ENCODE measurements around the gene DNASE2.

DNASE2 gene

GRCh38 chr19:12888006-12888603 is 6.9 kb upstream of the DNASE2 start:
- H3K4me3 ChIP-seq = no peak overlapping the region

GRCh38 chr19:12886969-12887747 is 5.9 kb upstream of the DNASE2 start, which contains the start of gene KLF1:
Gene KLF1 (minus strand): TSS chr19:12887201. CDS start chr19:12887140, 61 bp downstream.
- Histone ChIP-seq H3K27ac (peak within 1 kb of the TSS in 3 of 21 experiments; percentile 46 to 47 (median 46)), H3K4me3 (peak within 1 kb of the TSS in 5 of 7 experiments; percentile 13 to 47 (median 34))

More at GRCh38 chr19:12888006-12888603, 6.9 kb upstream of the DNASE2 start:
- H3K27ac ChIP-seq = no peak overlapping the region

- no peak overlapping the region for H3K4me3 ChIP-seq
- H3K27ac ChIP-seq = no peak overlapping the region
Measured at GRCh38 chr19:12886651-12886968, 5.4 kb upstream of the DNASE2 start.

- H3K27ac ChIP-seq = peak overlapping the region in 9 of 21 experiments; percentile 7 to 52 (median 37)
Measured at GRCh38 chr19:12885749-12886650, 4.8 kb upstream of the DNASE2 start.

GRCh38 chr19:12884926-12885748 is 3.9 kb upstream of the DNASE2 start:
- H3K27ac ChIP-seq = peak overlapping the region in 9 of 21 experiments; percentile 7 to 52 (median 37)
- peak overlapping the region; percentile 13 to 47 (median 33) for H3K4me3 ChIP-seq

More at GRCh38 chr19:12885749-12886650, 4.8 kb upstream of the DNASE2 start:
- H3K4me3 ChIP-seq = peak overlapping the region; percentile 13 to 47 (median 33)

GRCh38 chr19:12884627-12884925 is 3.3 kb upstream of the DNASE2 start:
- peak overlapping the region in 1 of 7 experiments; percentile 47 for H3K4me3 ChIP-seq

GRCh38 chr19:12884202-12884601 is 3.0 kb upstream of the DNASE2 start:
- H3K27ac ChIP-seq = no peak overlapping the region
- H3K4me3 ChIP-seq = no peak overlapping the region

More at GRCh38 chr19:12884627-12884925, 3.3 kb upstream of the DNASE2 start:
- peak overlapping the region in 1 of 21 experiments; percentile 46 for H3K27ac ChIP-seq

GRCh38 chr19:12882589-12882988 is 1.3 kb upstream of the DNASE2 start:
- peak overlapping the region in 2 of 21 experiments; percentile 6 to 92 for H3K27ac ChIP-seq

GRCh38 chr19:12880551-12881171 is 588 bp downstream of the DNASE2 start:
- H3K4me3 ChIP-seq = peak overlapping the region; percentile 54 to 80 (median 64)
- H3K27ac ChIP-seq = peak overlapping the region; percentile 14 to 92 (median 85)

More at GRCh38 chr19:12882589-12882988, 1.3 kb upstream of the DNASE2 start:
- H3K4me3 ChIP-seq = no peak overlapping the region

GRCh38 chr19:12875086-12875485 is 6.2 kb downstream of the DNASE2 start:
- no peak overlapping the region for H3K4me3 ChIP-seq
- no peak overlapping the region for H3K27ac ChIP-seq

GRCh38 chr19:12873891-12874745 is 7.1 kb downstream of the DNASE2 start:
- no peak overlapping the region for H3K27ac ChIP-seq
- H3K4me3 ChIP-seq = no peak overlapping the region

- Histone ChIP-seq H3K27ac (no peak overlapping the region), H3K4me3 (peak overlapping the region in 2 of 7 experiments; percentile 3 to 25)
Measured at GRCh38 chr19:12872941-12873890, 8.0 kb downstream of the DNASE2 start.

- H3K27ac ChIP-seq = no peak overlapping the region
- no peak overlapping the region for H3K4me3 ChIP-seq
Measured at GRCh38 chr19:12872255-12872654, 9.0 kb downstream of the DNASE2 start.

- H3K27ac ChIP-seq = no peak overlapping the region
- no peak overlapping the region for H3K4me3 ChIP-seq
Measured at GRCh38 chr19:12871681-12872080, 9.6 kb downstream of the DNASE2 start.

GRCh38 chr19:12868540-12869112 is 12.6 kb downstream of the DNASE2 start:
- no peak overlapping the region for H3K27ac ChIP-seq
- H3K4me3 ChIP-seq = no peak overlapping the region
